ENCODE measurements around the gene TMEM119. TPM values are rescaled to one million over a fixed set of nuclear protein-coding genes. Genes with fewer than 3 reads are reported as not detected.
A peak's percentile ranks its signal among the peaks of the same experiment; 100 is the strongest.
"Not testable (repeated sequence)": the region's sequence is repeated elsewhere in the genome, so short reads cannot be mapped to it uniquely, and the experiment has no call there.

TMEM119 gene
- total RNA-seq, 1 donor from 2014 or later: 0.47 TPM

GRCh38 chr12:108627134-108627920, 29.4 kb upstream of the TMEM119 start:
- DNase-seq: no peak
- peaks cover 57% of the 10 kb centered on the region for H3K36me3 Mint-ChIP-seq (ENCODE audit: low read depth)
- peak overlapping the region; percentile 98 for H3K4me3 Mint-ChIP-seq
- H3K27ac Mint-ChIP-seq: peak overlapping the region; percentile 70
- no peaks in the 10 kb centered on the region for H3K9me3 Mint-ChIP-seq
- H3K27me3 Mint-ChIP-seq: no peaks in the 10 kb centered on the region
- intact Hi-C loops (cut with micrococcal nuclease): loop anchor here (5.0 kb wide), 1 partner anchor 230 kb away; the partner anchor contains the start of gene SSH1
- peaks cover 52% of the 10 kb centered on the region for H3K4me1 Mint-ChIP-seq

DNA sequence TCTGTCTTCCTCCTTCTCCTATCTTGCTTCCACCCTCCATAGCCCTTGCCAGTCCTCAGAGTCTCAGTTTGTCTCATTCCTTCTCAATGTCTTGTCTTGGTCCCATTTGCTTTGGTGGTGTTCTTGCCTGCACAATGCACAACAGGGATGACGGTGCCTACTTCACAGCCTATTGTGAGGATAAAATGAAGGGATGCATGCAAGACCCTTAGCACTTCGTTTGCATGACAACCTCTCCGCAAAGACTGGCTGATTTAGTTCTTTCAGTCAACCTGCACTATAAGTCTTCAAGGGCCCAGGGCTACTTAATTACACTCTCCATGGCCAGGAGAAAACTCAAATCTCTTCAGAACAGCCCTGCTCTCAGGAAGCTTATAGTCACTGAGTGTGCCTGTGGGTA, 27.3 kb upstream of the TMEM119 start:
- H3K27ac Mint-ChIP-seq: peak overlapping the region; percentile 34
- H3K9me3 Mint-ChIP-seq: no peaks in the 10 kb centered on the region
- peaks cover 57% of the 10 kb centered on the region for H3K36me3 Mint-ChIP-seq (ENCODE audit: low read depth)
- H3K4me3 Mint-ChIP-seq: no peak overlapping the region
- intact Hi-C loops (cut with micrococcal nuclease): loop anchor here (5.0 kb wide), 1 partner anchor 232 kb away; the partner anchor contains the start of gene SSH1
- H3K27me3 Mint-ChIP-seq: no peaks in the 10 kb centered on the region
- DNase-seq: no peak
- H3K4me1 Mint-ChIP-seq: peaks cover 44% of the 10 kb centered on the region

- H3K4me3 Mint-ChIP-seq: no peak overlapping the region
- intact Hi-C loops (cut with micrococcal nuclease): no loop called here
- peaks cover 62% of the 10 kb centered on the region for H3K36me3 Mint-ChIP-seq (ENCODE audit: low read depth)
- H3K27ac Mint-ChIP-seq: no peak overlapping the region
- H3K4me1 Mint-ChIP-seq: peaks cover 45% of the 10 kb centered on the region
- DNase-seq: no peak
- H3K9me3 Mint-ChIP-seq: no peaks in the 10 kb centered on the region
- H3K27me3 Mint-ChIP-seq: no peaks in the 10 kb centered on the region
These were observed 25.7 kb upstream of the TMEM119 start for GRCh38 chr12:108623577-108623976.

DNA sequence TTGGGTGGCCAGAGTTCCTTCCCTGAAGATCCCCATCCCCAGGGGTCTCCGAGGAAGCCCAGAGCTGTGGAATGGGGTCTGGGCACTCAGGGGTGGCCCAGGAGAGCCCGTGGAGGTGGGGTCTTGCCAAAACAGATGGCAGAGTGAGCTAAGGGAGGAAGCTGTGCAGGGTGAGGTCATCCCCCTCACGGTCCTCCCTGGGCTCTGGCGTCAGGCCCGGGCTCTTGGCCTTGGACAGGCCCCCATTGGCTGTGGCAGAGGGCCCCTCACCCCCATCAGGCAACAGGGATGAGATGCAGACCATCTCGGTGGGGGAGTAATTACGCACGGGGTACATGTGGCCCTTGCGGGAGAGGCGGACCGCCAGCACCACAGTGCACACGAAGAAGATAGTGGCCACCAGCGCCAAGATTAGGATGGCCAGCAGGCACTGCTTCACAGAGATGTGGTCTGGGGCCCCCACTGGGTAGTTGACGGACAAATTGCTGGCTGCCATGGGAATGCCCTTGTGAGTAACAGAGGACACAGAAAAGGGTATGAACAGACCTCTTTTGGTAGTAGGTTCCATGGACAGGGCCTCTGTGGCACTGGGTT, 25.1 kb upstream of the TMEM119 start:
- no peak for DNase-seq
- peaks cover 45% of the 10 kb centered on the region for H3K4me1 Mint-ChIP-seq
- peak overlapping the region; percentile 82 for H3K27ac Mint-ChIP-seq
- peaks cover 62% of the 10 kb centered on the region for H3K36me3 Mint-ChIP-seq (ENCODE audit: low read depth)
- no peaks in the 10 kb centered on the region for H3K27me3 Mint-ChIP-seq
- H3K9me3 Mint-ChIP-seq: no peaks in the 10 kb centered on the region
- H3K4me3 Mint-ChIP-seq: no peak overlapping the region
- intact Hi-C loops (cut with micrococcal nuclease): no loop called here

DNA sequence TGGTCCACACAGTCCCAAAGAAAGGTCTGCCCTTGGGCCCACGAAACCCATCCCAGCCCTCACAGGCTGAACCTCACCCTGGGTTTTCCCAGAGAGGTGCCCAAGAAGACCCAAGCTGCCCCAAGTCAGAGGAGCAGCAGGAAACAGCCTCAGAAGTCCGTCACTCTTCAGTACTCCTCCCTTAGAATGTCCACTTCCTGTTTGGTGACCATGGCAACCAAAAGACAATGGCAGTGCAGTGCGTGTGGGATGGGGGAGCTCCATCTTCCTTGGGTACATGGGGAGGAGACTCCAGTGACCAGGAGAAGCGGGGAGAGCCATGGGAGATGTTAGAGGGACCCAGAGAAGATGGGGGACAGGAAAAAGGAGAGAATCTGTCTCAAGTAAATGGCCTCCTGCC, 24.5 kb upstream of the TMEM119 start:
- H3K27me3 Mint-ChIP-seq: no peaks in the 10 kb centered on the region
- H3K27ac Mint-ChIP-seq: peak overlapping the region; percentile 82
- H3K4me3 Mint-ChIP-seq: no peak overlapping the region
- H3K4me1 Mint-ChIP-seq: peaks cover 46% of the 10 kb centered on the region
- DNase-seq: peak; percentile 77
- intact Hi-C loops (cut with micrococcal nuclease): no loop called here
- H3K9me3 Mint-ChIP-seq: no peaks in the 10 kb centered on the region
- peaks cover 64% of the 10 kb centered on the region for H3K36me3 Mint-ChIP-seq (ENCODE audit: low read depth)

GRCh38 chr12:108621161-108621560, 23.3 kb upstream of the TMEM119 start:
- Mint-ChIP-seq H3K4me1 (peaks cover 54% of the 10 kb centered on the region), H3K9me3 (peaks cover 6% of the 10 kb centered on the region), H3K27ac (peak overlapping the region; percentile 62), H3K4me3 (no peak overlapping the region), H3K36me3 (ENCODE audit: low read depth) (peaks cover 69% of the 10 kb centered on the region), H3K27me3 (no peaks in the 10 kb centered on the region)
- DNase-seq: no peak
- intact Hi-C loops (cut with micrococcal nuclease): no loop called here

- Mint-ChIP-seq H3K4me1 (peaks cover 50% of the 10 kb centered on the region), H3K4me3 (no peak overlapping the region), H3K27ac (peak overlapping the region; percentile 61)
These were observed 22.5 kb upstream of the TMEM119 start for GRCh38 chr12:108620236-108620879.

GRCh38 chr12:108619369-108620160, 21.7 kb upstream of the TMEM119 start:
- intact Hi-C loops (cut with micrococcal nuclease): loop anchor here (5.0 kb wide), 1 partner anchor 102 kb away; the partner anchor contains the start of gene FICD
- Mint-ChIP-seq H3K4me1 (peaks cover 46% of the 10 kb centered on the region), H3K9me3 (peaks cover 7% of the 10 kb centered on the region), H3K27ac (peak overlapping the region; percentile 61), H3K4me3 (no peak overlapping the region), H3K27me3 (no peaks in the 10 kb centered on the region), H3K36me3 (ENCODE audit: low read depth) (peaks cover 65% of the 10 kb centered on the region)
- DNase-seq: no peak

More at GRCh38 chr12:108620236-108620879, 22.5 kb upstream of the TMEM119 start:
- no peaks in the 10 kb centered on the region for H3K27me3 Mint-ChIP-seq
- peaks cover 7% of the 10 kb centered on the region for H3K9me3 Mint-ChIP-seq
- DNase-seq: no peak
- H3K36me3 Mint-ChIP-seq (ENCODE audit: low read depth): peaks cover 69% of the 10 kb centered on the region
- intact Hi-C loops (cut with micrococcal nuclease): no loop called here

DNA sequence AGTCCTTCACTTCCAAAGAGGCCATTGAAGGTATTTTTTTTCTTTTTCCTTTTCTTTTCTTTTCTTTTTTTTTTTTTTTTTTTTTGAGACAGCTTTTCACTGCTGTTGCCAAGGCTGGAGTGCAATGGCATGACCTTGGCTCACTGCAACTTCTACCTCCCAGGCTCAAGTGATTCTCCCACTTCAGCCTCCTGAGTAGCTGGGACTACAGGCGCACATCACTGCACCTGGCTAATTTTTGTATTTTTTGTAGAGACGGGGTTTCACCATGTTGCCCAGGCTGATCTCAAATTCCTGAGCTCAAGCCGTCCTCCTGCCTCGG, 21.0 kb upstream of the TMEM119 start:
- not testable (repeated sequence) for H3K4me3 Mint-ChIP-seq, H3K9me3 Mint-ChIP-seq, DNase-seq, H3K27me3 Mint-ChIP-seq, H3K27ac Mint-ChIP-seq
- Mint-ChIP-seq H3K36me3 (ENCODE audit: low read depth) (peaks cover 64% of the 10 kb centered on the region), H3K4me1 (peaks cover 50% of the 10 kb centered on the region)
- intact Hi-C loops (cut with micrococcal nuclease): loop anchor here (1.0 to 5.0 kb wide), 3 partner anchors 9 to 102 kb away; partner anchors contain the start of gene FICD

DNA sequence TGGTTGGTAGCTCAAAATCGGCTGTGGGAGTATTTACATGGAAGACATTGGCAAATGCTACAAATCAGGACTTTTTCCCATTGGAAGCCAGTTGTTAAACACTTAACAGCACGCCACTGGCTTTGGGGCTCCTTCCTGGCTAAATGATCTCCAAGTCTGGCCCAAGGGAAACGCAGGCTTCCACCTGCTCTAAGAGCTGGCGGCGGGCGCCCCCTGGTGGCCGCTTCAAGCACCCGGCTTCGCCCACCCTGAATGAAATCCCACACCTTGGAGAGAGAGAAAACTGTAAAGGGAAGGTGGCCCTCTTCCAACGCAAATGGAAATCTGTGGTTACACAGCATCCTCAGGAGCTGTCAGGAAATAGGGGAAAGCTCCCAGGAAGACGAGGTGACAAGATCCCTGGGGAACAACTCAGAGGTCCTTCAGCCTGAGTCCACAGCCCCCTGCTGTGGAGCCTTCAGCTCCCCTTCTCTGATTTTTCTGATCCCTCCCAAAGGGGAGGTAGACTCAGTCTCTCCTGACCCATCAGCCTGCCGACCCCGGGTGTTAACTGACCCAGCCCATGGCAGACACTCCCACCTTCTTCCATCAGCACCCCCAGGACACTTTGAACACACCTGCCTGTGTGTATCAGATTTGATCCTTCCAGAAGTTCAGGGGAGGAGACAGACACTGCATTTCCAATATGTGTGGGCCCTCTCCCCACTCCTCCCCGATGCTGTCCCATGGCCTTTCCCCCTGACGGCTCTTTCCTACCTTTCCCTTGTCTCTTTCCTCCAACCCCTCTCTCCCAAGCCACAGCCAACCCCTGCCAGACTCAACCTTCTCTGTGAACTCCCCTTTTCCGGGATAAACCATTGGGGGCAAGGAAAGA, 20.4 kb upstream of the TMEM119 start:
- intact Hi-C loops (cut with micrococcal nuclease): loop anchor here (1.0 to 5.0 kb wide), 3 partner anchors 10 to 101 kb away; partner anchors contain the start of gene FICD
- H3K4me3 Mint-ChIP-seq: no peak overlapping the region
- no peaks in the 10 kb centered on the region for H3K27me3 Mint-ChIP-seq
- H3K27ac Mint-ChIP-seq: peak overlapping the region; percentile 83
- peaks cover 58% of the 10 kb centered on the region for H3K36me3 Mint-ChIP-seq (ENCODE audit: low read depth)
- DNase-seq: peak; percentile 93
- H3K4me1 Mint-ChIP-seq: peaks cover 50% of the 10 kb centered on the region
- peaks cover 7% of the 10 kb centered on the region for H3K9me3 Mint-ChIP-seq

DNA sequence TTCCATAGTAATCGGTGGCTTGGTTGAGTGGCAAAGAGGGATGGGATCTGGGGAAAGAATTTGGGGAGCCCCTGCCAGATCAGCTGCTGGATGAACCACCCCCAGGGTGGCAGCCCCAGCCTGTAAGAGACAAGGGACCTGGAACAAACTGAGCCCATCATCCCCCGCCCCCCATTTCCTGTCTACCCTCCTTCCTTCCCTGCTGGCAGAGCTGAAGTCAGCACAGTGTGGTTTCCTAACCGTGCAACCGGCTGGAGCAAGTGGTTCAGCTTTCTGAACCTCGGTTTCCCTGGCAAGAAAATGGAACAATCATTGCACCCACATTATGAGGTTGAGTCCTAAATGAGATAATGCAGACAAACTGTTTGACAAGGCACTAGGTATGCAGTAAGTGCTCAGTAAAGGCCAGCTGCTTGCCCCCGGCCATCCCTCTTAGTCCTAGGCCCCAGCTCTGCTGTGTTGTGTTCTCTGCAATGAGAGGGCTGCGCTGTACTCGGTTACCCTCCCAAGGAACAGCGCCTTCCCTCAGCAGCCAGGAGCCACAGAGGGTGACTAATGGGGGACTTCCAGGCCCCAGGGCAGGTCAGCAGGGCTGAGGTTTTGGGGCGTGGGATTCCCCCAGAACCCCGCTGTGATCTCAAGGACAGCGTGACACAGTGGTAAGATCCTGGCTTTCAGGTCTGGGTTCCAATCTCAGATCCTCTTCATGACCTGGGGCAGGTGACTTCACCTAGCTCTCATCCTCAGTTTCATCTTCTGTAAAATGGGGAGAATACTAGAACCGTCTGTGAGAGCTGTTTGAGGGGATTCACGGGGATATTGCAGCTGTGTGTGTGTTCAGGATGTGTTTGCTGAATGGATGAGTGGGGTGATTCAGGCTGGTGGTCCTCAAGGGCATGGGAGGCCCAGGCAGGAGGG, 19.3 kb upstream of the TMEM119 start:
- intact Hi-C loops (cut with micrococcal nuclease): loop anchor here (1.0 to 5.0 kb wide), 5 partner anchors 16 to 186 kb away; partner anchors contain the start of genes FICD and SELPLG
- peaks cover 48% of the 10 kb centered on the region for H3K36me3 Mint-ChIP-seq (ENCODE audit: low read depth)
- DNase-seq: peak; percentile 92
- H3K9me3 Mint-ChIP-seq: peaks cover 7% of the 10 kb centered on the region
- peaks cover 50% of the 10 kb centered on the region for H3K4me1 Mint-ChIP-seq
- peak overlapping the region; percentile 93 for H3K27ac Mint-ChIP-seq
- H3K4me3 Mint-ChIP-seq: peak overlapping the region; percentile 60
- no peaks in the 10 kb centered on the region for H3K27me3 Mint-ChIP-seq

DNA sequence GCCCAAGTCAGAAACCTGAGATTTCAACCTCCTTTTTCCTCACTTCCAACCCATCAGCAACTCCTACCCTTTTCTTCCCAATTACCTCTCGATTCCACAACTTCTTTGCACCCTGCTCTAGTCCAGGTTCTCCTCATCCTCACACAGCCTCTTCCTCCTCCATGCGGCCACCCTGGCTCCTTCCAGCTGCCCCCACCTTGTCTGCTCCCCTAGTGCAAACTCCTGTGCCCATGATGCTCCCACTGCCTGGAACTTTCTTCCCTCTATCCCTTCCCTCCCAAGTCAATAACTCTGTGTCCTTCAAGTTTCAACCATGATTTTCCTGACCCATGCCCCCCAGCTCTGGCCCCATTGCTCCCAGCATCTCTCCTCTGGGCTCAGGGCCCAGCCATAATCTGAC, 18.5 kb upstream of the TMEM119 start:
- no peaks in the 10 kb centered on the region for H3K27me3 Mint-ChIP-seq
- H3K4me1 Mint-ChIP-seq: peaks cover 53% of the 10 kb centered on the region
- peaks cover 7% of the 10 kb centered on the region for H3K9me3 Mint-ChIP-seq
- intact Hi-C loops (cut with micrococcal nuclease): loop anchor here (2.0 to 5.0 kb wide), 2 partner anchors 16 to 99 kb away; partner anchors contain the start of genes FICD and SELPLG
- peak overlapping the region; percentile 93 for H3K27ac Mint-ChIP-seq
- H3K36me3 Mint-ChIP-seq (ENCODE audit: low read depth): peaks cover 41% of the 10 kb centered on the region
- DNase-seq: no peak
- peak overlapping the region; percentile 59 for H3K4me3 Mint-ChIP-seq

All from activated CD4-positive, alpha-beta T cell treated with anti-CD3 and anti-CD28 coated beads, Interleukin-2, amount 10 ng/mL, durations not matched to agents 24 days and 14 days (primary cell).